Keratinocyte (primary cell): Measurements from ENCODE around the gene SAMHD1. TPM values are rescaled to one million over a fixed set of nuclear protein-coding genes. Genes with fewer than 3 reads are reported as not detected.

ENCODE experiments used
- DNase-seq: peaks from one replicate; pipeline ENCODE4 v3.0.0-alpha.2; 2011; ENCODE audit warnings: low read depth, missing footprints, low spot score
- FAIRE-seq: peaks from 2 replicates; lab custom pipeline; 2011; peaks lifted over from hg19 to GRCh38; lab: Jason Lieb, UNC
- H2AFZ ChIP-seq: 2 replicates; pipeline ENCODE4 v1.6.0; 2012; ENCODE audit warnings: low read length, control low read depth, inconsistent platforms; ENCODE audit not compliant: control insufficient read depth
- H3K27ac ChIP-seq: 2 replicates; pipeline ENCODE4 v1.5.1; 2011; ENCODE audit warnings: low read length; ENCODE audit not compliant: control insufficient read depth, insufficient read depth
- H3K27me3 ChIP-seq: 3 replicates; pipeline ENCODE4 v1.6.0; 2011; ENCODE audit warnings: low read length; ENCODE audit not compliant: control insufficient read depth, insufficient read depth; ENCODE audit errors: extremely low read depth
- H3K36me3 ChIP-seq, 2 experiments: 2 replicates in 1 of 2; 3 replicates in 1 of 2; pipeline ENCODE4 v1.5.1; 2011; ENCODE audit warnings: low read length in 2 of 2, mild to moderate bottlenecking in 1 of 2; ENCODE audit not compliant: control insufficient read depth in 2 of 2, insufficient read depth in 2 of 2; ENCODE audit errors: extremely low read depth in 1 of 2
- H3K4me1 ChIP-seq: 3 replicates; pipeline ENCODE4 v1.5.1; 2011; ENCODE audit warnings: low read length; ENCODE audit not compliant: control insufficient read depth, insufficient read depth; ENCODE audit errors: extremely low read depth
- H3K4me2 ChIP-seq: 3 replicates; pipeline ENCODE4 v1.6.0; 2011; ENCODE audit warnings: low read depth, low read length; ENCODE audit not compliant: control insufficient read depth, insufficient read depth; ENCODE audit errors: extremely low read depth
- H3K4me3 ChIP-seq, 3 experiments: fragments of 200-600 bp in 1 of 3; sonication (generic) in 1 of 3; 2 replicates in 2 of 3; 3 replicates in 1 of 3; pipeline ENCODE4 v1.5.1; 2011 to 2016; ENCODE audit warnings: low read length in 3 of 3, mild to moderate bottlenecking in 3 of 3, control low read depth in 2 of 3, inconsistent platforms in 1 of 3, low read depth in 1 of 3, mixed read lengths in 1 of 3, mixed run types in 1 of 3, moderate library complexity in 1 of 3; ENCODE audit not compliant: control insufficient read depth in 2 of 3, insufficient read depth in 2 of 3; ENCODE audit errors: extremely low read depth in 1 of 3
- H3K79me2 ChIP-seq: 2 replicates; pipeline ENCODE4 v1.6.0; 2012; ENCODE audit warnings: low read length; ENCODE audit not compliant: control insufficient read depth, insufficient read depth
- H3K9ac ChIP-seq: 3 replicates; pipeline ENCODE4 v1.6.0; 2011; ENCODE audit warnings: low read length; ENCODE audit not compliant: control insufficient read depth, insufficient read depth; ENCODE audit errors: extremely low read depth
- H3K9me1 ChIP-seq: 3 replicates; pipeline ENCODE4 v1.6.0; 2011; ENCODE audit warnings: low read length; ENCODE audit not compliant: control insufficient read depth, insufficient read depth; ENCODE audit errors: extremely low read depth
- H3K9me3 ChIP-seq: 2 replicates; pipeline ENCODE4 v1.5.1; 2012; ENCODE audit warnings: low read depth, low read length; ENCODE audit not compliant: control insufficient read depth
- H4K20me1 ChIP-seq: 3 replicates; pipeline ENCODE4 v1.6.0; 2011; ENCODE audit warnings: low read length; ENCODE audit not compliant: control insufficient read depth, insufficient read depth; ENCODE audit errors: extremely low read depth
- EZH2 ChIP-seq: IDR thresholded peaks from one replicate; pipeline ENCODE4 v1.6.1; 2012; ENCODE audit warnings: inconsistent platforms, mild to moderate bottlenecking, low read length, moderate library complexity
- dilution Hi-C: fragments of 300-500 bp; cut with MboI; formaldehyde crosslinking; loops from one replicate; pipeline ENCODE4 v1.7.0; 2020; ENCODE audit warnings: low sequenced_read_pairs; ENCODE audit not compliant: extremely low pct_ligation_motif_present
- polyA plus RNA-seq, 5 experiments: library from polyadenylated mRNA; depleted of rRNA in 3 of 5; stranded (reverse) in 3 of 5; stranded (forward) in 1 of 5; unstranded in 1 of 5; fragments of >200 nt; gene quantifications; 1 replicate in 1 of 5; 2 replicates in 3 of 5; 3 replicates in 1 of 5; pipeline versions ENCODE4 v1.2.1 to v1.2.3, GENCODE V29; 2011 to 2012; ENCODE audit warnings: missing spikeins in 2 of 5, low read depth in 1 of 5, low replicate concordance in 1 of 5
- TF ChIP-seq, protein P1 (sequence below), 3 experiments: IDR thresholded peaks in 1 of 3; conservative IDR thresholded peaks in 1 of 3; optimal IDR thresholded peaks in 1 of 3; 2 replicates in 2 of 3; 3 replicates in 1 of 3; pipeline versions ENCODE3 to v1.5.1; 2011; ENCODE audit warnings: low read length in 3 of 3, mild to moderate bottlenecking in 3 of 3, moderate library complexity in 2 of 3, control low read depth in 1 of 3, inconsistent platforms in 1 of 3; ENCODE audit not compliant: insufficient read depth in 2 of 3; ENCODE audit errors: extremely low read depth in 1 of 3

SAMHD1 gene
- polyA plus RNA-seq, 1 donor (not counting 4 experiments of a cell fraction or from before 2014, with no cell fraction given): 26.5 TPM

DNA sequence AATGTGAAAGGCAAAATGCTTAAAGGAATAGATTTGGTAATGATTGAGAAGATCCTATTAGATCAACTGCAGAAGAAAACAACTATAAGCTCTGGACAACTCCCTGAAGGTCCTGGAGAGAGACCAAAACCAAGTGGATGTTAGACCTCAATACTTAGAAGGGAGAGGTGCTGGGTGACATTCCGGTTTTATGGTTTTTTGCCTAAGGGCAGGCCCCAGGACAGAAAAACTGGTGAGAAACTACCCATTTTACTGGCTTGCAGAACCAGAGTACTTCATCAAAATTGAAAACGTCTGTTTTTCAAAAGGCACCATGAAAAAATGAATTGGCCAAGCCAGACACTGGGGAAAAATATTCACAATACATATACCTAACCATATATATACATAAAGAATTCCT is 26.3 kb downstream of the SAMHD1 start:
- H3K27me3 ChIP-seq: no peaks in the 10 kb centered on the region
- no peaks in the 10 kb centered on the region for H3K9me3 ChIP-seq
- no peak for DNase-seq
- no peak overlapping the region for H3K4me2 ChIP-seq
- no peaks in the 10 kb centered on the region for H4K20me1 ChIP-seq
- TF ChIP-seq, protein P1, sequence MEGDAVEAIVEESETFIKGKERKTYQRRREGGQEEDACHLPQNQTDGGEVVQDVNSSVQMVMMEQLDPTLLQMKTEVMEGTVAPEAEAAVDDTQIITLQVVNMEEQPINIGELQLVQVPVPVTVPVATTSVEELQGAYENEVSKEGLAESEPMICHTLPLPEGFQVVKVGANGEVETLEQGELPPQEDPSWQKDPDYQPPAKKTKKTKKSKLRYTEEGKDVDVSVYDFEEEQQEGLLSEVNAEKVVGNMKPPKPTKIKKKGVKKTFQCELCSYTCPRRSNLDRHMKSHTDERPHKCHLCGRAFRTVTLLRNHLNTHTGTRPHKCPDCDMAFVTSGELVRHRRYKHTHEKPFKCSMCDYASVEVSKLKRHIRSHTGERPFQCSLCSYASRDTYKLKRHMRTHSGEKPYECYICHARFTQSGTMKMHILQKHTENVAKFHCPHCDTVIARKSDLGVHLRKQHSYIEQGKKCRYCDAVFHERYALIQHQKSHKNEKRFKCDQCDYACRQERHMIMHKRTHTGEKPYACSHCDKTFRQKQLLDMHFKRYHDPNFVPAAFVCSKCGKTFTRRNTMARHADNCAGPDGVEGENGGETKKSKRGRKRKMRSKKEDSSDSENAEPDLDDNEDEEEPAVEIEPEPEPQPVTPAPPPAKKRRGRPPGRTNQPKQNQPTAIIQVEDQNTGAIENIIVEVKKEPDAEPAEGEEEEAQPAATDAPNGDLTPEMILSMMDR (optimal IDR thresholded peaks at IDR 0.05 in 1 of 3, IDR thresholded peaks at IDR 0.05 in 1 of 3, conservative IDR thresholded peaks at IDR 0.05 in 1 of 3; ENCODE audit: extremely low read depth in 1 of 3, insufficient read depth in 2 of 3, low read length in 3 of 3): no peak
- no peak for TF ChIP-seq EZH2
- H3K27ac ChIP-seq: no peak overlapping the region
- no peak for FAIRE-seq
- H3K4me3 ChIP-seq: no peak overlapping the region
- no peak overlapping the region for H3K9ac ChIP-seq
- dilution Hi-C loops: no loop called here
- peaks cover 2 to 4% of the 10 kb centered on the region in 2 experiments for H3K36me3 ChIP-seq
- no peak overlapping the region for H2AFZ ChIP-seq
- no peaks in the 10 kb centered on the region for H3K79me2 ChIP-seq
- no peaks in the 10 kb centered on the region for H3K9me1 ChIP-seq
- no peaks in the 10 kb centered on the region for H3K4me1 ChIP-seq

DNA sequence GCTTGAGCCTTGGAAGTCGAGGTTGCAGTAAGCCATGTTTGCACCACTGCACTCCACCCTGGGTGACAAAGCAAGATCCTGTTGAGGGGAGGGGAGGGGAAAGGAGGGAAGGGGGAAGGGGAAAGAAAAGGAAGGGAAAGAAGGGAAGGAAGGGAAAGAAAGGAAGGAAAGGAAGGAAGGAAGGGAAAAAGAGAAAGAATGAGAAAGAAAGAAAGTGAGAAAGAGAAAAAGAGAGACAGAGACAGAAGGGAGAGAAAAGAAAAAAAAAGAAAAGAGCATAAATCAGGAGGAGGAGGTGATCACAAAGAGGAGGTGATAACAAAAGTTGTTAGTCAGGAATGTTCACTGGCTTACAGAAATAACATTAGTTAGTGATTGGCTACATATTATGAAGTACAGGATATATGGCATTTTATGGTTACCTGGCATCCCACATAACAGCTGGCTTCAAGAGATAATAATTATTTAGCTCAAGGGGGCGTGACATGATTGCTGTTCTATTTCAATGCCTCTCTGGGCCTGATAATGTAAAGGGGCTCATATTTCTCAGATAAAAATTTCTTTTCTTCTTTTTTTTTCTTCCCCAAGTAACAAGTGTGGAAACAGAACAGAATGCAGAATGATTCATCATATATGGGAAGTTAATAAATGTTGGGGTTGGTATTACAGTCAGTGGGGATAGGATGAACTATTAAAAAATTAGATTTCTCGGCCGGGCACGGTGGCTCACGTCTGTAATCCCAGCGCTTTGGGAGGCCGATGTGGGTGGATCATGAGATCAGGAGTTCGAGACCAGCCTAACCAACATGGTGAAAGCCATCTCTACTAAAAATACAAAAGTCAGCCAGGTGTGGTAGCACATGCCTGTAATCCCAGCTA is 27.1 kb downstream of the SAMHD1 start:
- Histone ChIP-seq H3K9me3 (no peaks in the 10 kb centered on the region), H3K79me2 (no peaks in the 10 kb centered on the region), H2AFZ (no peak overlapping the region), H3K4me1 (no peaks in the 10 kb centered on the region), H4K20me1 (no peaks in the 10 kb centered on the region), H3K9me1 (no peaks in the 10 kb centered on the region), H3K4me3 (no peak overlapping the region), H3K36me3 (peaks cover 2 to 4% of the 10 kb centered on the region in 2 experiments), H3K9ac (no peak overlapping the region), H3K27ac (no peak overlapping the region), H3K4me2 (no peak overlapping the region), H3K27me3 (no peaks in the 10 kb centered on the region)
- dilution Hi-C loops: no loop called here
- TF ChIP-seq, protein P1 (optimal IDR thresholded peaks at IDR 0.05 in 1 of 3, IDR thresholded peaks at IDR 0.05 in 1 of 3, conservative IDR thresholded peaks at IDR 0.05 in 1 of 3; ENCODE audit: extremely low read depth in 1 of 3, insufficient read depth in 2 of 3, low read length in 3 of 3): no peak
- TF ChIP-seq EZH2: no peak
- DNase-seq (no peak), FAIRE-seq (no peak)
